OCI-LY3 (cell line): ENCODE measurements around the gene ESRP2.

ENCODE experiments used
- H2AFZ ChIP-seq: fragments of 200-600, 300-600 bp; shearing (Covaris generic); 2 replicates; pipeline ENCODE4 v1.6.0; 2014; ENCODE audit warnings: antibody characterized with exemption, low read depth, low read length
- H3K27ac ChIP-seq: fragments of 200-600, 300-600 bp; sonication (generic); 2 replicates; pipeline ENCODE4 v1.5.1; 2014; ENCODE audit warnings: mild to moderate bottlenecking, low read length, moderate library complexity, mixed read lengths
- H3K27me3 ChIP-seq: fragments of 200-600, 300-600 bp; sonication (generic); 2 replicates; pipeline ENCODE4 v1.6.1; 2014; ENCODE audit warnings: low read depth, low read length, mixed read lengths
- H3K36me3 ChIP-seq: fragments of 200-600, 300-600 bp; sonication (generic); replicated peaks from 2 replicates; pipeline ENCODE3; 2014; ENCODE audit warnings: low read depth, low read length, mixed read lengths
- H3K4me1 ChIP-seq: fragments of 300-600, 200-600 bp; sonication (generic); 2 replicates; pipeline ENCODE4 v1.6.1; 2014; ENCODE audit warnings: low read length, mixed read lengths
- H3K4me2 ChIP-seq: fragments of 200-600, 300-600 bp; sonication (generic); 2 replicates; pipeline ENCODE4 v1.6.1; 2014; ENCODE audit warnings: low read length, mixed read lengths
- H3K4me3 ChIP-seq: fragments of 300-600, 200-600 bp; sonication (generic); 2 replicates; pipeline ENCODE4 v1.5.1; 2014; ENCODE audit warnings: antibody characterized with exemption, mild to moderate bottlenecking, low read length, moderate library complexity
- H3K79me2 ChIP-seq: fragments of 300-600, 200-600 bp; shearing (Covaris generic); 2 replicates; pipeline ENCODE4 v1.6.1; 2014; ENCODE audit warnings: mild to moderate bottlenecking, low read length, mixed read lengths
- H3K9ac ChIP-seq: fragments of 300-600, 200-600 bp; shearing (Covaris generic); 2 replicates; pipeline ENCODE4 v1.6.0; 2014; ENCODE audit warnings: mild to moderate bottlenecking, low read length, moderate library complexity
- H3K9me3 ChIP-seq: fragments of 200-600, 300-600 bp; shearing (Covaris generic); 2 replicates; pipeline ENCODE4 v1.6.1; 2014; ENCODE audit warnings: low read length, mixed read lengths; ENCODE audit not compliant: insufficient read depth
- H4K20me1 ChIP-seq: fragments of 200-600, 300-600 bp; sonication (generic); 2 replicates; pipeline ENCODE4 v1.6.1; 2016; ENCODE audit warnings: low read length, mixed read lengths; ENCODE audit not compliant: insufficient read depth
- CTCF ChIP-seq: fragments of 200-600, 300-600 bp; sonication (generic); IDR thresholded peaks from 2 replicates; pipeline ENCODE4 v1.5.1; 2014; ENCODE audit warnings: antibody characterized with exemption, low read length, low read depth
- EZH2phosphoT487 ChIP-seq: fragments of 200-600 bp; shearing (Covaris generic); IDR thresholded peaks from 2 replicates; pipeline ENCODE4 v1.6.1; 2018; ENCODE audit warnings: antibody characterized with exemption, mixed run types, low read depth

Gene ESRP2

GRCh38 chr16:68283346-68283745 lies 47.4 kb upstream of the ESRP2 start:
- H3K27ac ChIP-seq, result peak overlapping the region; percentile 71
- H2AFZ ChIP-seq, result no peak overlapping the region
- H3K4me3 ChIP-seq, result peak overlapping the region; percentile 64
- no peaks in the 10 kb centered on the region for H3K9me3 ChIP-seq
- peak overlapping the region; percentile 96 for H3K4me2 ChIP-seq
- H3K27me3 ChIP-seq, result no peaks in the 10 kb centered on the region
- H4K20me1 ChIP-seq, result peaks cover 18% of the 10 kb centered on the region
- H3K9ac ChIP-seq, result peak overlapping the region; percentile 47; the same call in 1 of the 2 replicates
- H3K4me1 ChIP-seq, result peaks cover 41% of the 10 kb centered on the region
- H3K79me2 ChIP-seq, result peaks cover 25% of the 10 kb centered on the region
- H3K36me3 ChIP-seq, result peaks cover 33% of the 10 kb centered on the region
- TF ChIP-seq EZH2phosphoT487 (no peak), CTCF (no peak)

- Histone ChIP-seq H3K9ac (no peak overlapping the region), H3K36me3 (peaks cover 25% of the 10 kb centered on the region), H3K27me3 (no peaks in the 10 kb centered on the region), H3K79me2 (peaks cover 25% of the 10 kb centered on the region), H3K4me1 (peaks cover 41% of the 10 kb centered on the region), H3K9me3 (no peaks in the 10 kb centered on the region), H4K20me1 (peaks cover 18% of the 10 kb centered on the region), H3K27ac (no peak overlapping the region), H3K4me2 (no peak overlapping the region), H2AFZ (no peak overlapping the region), H3K4me3 (no peak overlapping the region)
- TF ChIP-seq CTCF (no peak), EZH2phosphoT487 (no peak)
Measured at GRCh38 chr16:68282064-68282452, 46.1 kb upstream of the ESRP2 start.

GRCh38 chr16:68281368-68282063 lies 45.6 kb upstream of the ESRP2 start:
- peaks cover 39% of the 10 kb centered on the region for H3K4me1 ChIP-seq
- no peak overlapping the region for H2AFZ ChIP-seq
- H3K9ac ChIP-seq, result no peak overlapping the region

GRCh38 chr16:68279726-68280558 lies 44.0 kb upstream of the ESRP2 start:
- Histone ChIP-seq H3K4me2 (no peak overlapping the region), H2AFZ (no peak overlapping the region), H3K36me3 (peaks cover 15% of the 10 kb centered on the region), H3K27ac (no peak overlapping the region), H3K4me1 (peaks cover 38% of the 10 kb centered on the region), H3K79me2 (peaks cover 11% of the 10 kb centered on the region), H3K27me3 (no peaks in the 10 kb centered on the region), H3K4me3 (no peak overlapping the region), H3K9ac (no peak overlapping the region), H3K9me3 (no peaks in the 10 kb centered on the region), H4K20me1 (peaks cover 24% of the 10 kb centered on the region)
- no peak for TF ChIP-seq CTCF
- no peak for TF ChIP-seq EZH2phosphoT487

More at GRCh38 chr16:68281368-68282063, 45.6 kb upstream of the ESRP2 start:
- TF ChIP-seq EZH2phosphoT487, result no peak
- Histone ChIP-seq H3K4me2 (no peak overlapping the region), H3K27me3 (no peaks in the 10 kb centered on the region), H3K9me3 (no peaks in the 10 kb centered on the region), H3K4me3 (no peak overlapping the region), H3K79me2 (peaks cover 22% of the 10 kb centered on the region), H3K27ac (no peak overlapping the region), H3K36me3 (peaks cover 21% of the 10 kb centered on the region), H4K20me1 (peaks cover 18% of the 10 kb centered on the region)
